ENCODE results near the gene GTPBP4.

DNA sequence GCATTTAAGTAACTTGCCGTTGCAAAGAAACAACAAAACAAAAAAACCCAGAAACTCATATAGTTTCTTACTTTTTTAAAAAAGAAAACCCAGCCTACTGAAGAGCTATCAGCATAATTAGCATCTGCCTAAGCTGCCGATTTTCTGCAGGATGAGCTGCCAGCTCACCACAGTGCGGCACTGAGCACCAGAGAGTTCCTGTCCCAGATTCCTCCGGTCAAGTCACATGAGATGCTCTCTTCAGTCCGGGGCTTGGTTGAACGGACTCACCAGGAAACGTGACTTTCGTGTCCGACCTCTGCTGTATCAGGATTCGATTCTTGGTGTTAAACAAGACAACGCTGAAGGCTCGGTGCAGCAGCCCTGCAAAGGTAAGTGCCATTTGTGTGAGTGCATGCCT, 34.2 kb downstream of the GTPBP4 start:
- TF ChIP-seq, protein P1, sequence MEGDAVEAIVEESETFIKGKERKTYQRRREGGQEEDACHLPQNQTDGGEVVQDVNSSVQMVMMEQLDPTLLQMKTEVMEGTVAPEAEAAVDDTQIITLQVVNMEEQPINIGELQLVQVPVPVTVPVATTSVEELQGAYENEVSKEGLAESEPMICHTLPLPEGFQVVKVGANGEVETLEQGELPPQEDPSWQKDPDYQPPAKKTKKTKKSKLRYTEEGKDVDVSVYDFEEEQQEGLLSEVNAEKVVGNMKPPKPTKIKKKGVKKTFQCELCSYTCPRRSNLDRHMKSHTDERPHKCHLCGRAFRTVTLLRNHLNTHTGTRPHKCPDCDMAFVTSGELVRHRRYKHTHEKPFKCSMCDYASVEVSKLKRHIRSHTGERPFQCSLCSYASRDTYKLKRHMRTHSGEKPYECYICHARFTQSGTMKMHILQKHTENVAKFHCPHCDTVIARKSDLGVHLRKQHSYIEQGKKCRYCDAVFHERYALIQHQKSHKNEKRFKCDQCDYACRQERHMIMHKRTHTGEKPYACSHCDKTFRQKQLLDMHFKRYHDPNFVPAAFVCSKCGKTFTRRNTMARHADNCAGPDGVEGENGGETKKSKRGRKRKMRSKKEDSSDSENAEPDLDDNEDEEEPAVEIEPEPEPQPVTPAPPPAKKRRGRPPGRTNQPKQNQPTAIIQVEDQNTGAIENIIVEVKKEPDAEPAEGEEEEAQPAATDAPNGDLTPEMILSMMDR (IDR thresholded peaks at IDR 0.05): no peak
- TF ChIP-seq EP300 (IDR thresholded peaks at IDR 0.05) (no peak), POLR2A (IDR thresholded peaks at IDR 0.05) (no peak)
